Stomach (tissue), 4 donors: ENCODE measurements around the gene BCL2L1.
"Not testable (repeated sequence)": the region's sequence is repeated elsewhere in the genome, so short reads cannot be mapped to it uniquely, and the experiment has no call there.

Experiments used
- EP300 ChIP-seq: sonication (generic); formaldehyde crosslinking; IDR thresholded peaks from one replicate; pipeline ENCODE4 v1.6.1; 2017; ENCODE audit warnings: antibody characterized with exemption
- POLR2A ChIP-seq, 4 donors: fragments of 450-650 bp; IDR thresholded peaks; one replicate each; pipeline ENCODE4 v1.6.1; 2016; ENCODE audit warnings: antibody characterized with exemption in 4 of 4, control low read depth in 2 of 4, mild to moderate bottlenecking in 1 of 4, moderate library complexity in 1 of 4
- POLR2AphosphoS5 ChIP-seq, 3 donors: sonication (generic); formaldehyde crosslinking; IDR thresholded peaks; one replicate each; pipeline ENCODE4 v1.6.1; 2016; ENCODE audit warnings: antibody characterized with exemption in 3 of 3
- TF ChIP-seq, protein P1 (sequence below), 7 experiments: fragments of 450-650 bp in 4 of 7; fragments of 200-600 bp in 3 of 7; sonication (generic) in 3 of 7; IDR thresholded peaks; one replicate each; pipeline ENCODE4 v1.5.1; 2016 to 2019; ENCODE audit warnings: antibody characterized with exemption in 7 of 7, control low read depth in 2 of 7, mild to moderate bottlenecking in 1 of 7

- not testable (repeated sequence) for TF ChIP-seq POLR2A (IDR thresholded peaks at IDR 0.05); EP300; POLR2AphosphoS5 (IDR thresholded peaks at IDR 0.05)
- TF ChIP-seq, protein P1, sequence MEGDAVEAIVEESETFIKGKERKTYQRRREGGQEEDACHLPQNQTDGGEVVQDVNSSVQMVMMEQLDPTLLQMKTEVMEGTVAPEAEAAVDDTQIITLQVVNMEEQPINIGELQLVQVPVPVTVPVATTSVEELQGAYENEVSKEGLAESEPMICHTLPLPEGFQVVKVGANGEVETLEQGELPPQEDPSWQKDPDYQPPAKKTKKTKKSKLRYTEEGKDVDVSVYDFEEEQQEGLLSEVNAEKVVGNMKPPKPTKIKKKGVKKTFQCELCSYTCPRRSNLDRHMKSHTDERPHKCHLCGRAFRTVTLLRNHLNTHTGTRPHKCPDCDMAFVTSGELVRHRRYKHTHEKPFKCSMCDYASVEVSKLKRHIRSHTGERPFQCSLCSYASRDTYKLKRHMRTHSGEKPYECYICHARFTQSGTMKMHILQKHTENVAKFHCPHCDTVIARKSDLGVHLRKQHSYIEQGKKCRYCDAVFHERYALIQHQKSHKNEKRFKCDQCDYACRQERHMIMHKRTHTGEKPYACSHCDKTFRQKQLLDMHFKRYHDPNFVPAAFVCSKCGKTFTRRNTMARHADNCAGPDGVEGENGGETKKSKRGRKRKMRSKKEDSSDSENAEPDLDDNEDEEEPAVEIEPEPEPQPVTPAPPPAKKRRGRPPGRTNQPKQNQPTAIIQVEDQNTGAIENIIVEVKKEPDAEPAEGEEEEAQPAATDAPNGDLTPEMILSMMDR (IDR thresholded peaks at IDR 0.05): not testable (repeated sequence)
Measured at GRCh38 chr20:31628057-31628456, 94.6 kb downstream of the BCL2L1 start.
